NOMO-1 (cell line): Measurements from ENCODE around the gene PLIN4.

ENCODE experiments used
- DNase-seq, 2 experiments: peaks; one replicate each; lab custom pipeline; 2025; ENCODE audit not compliant: unreplicated experiment in 2 of 2; lab: John Stamatoyannopoulos, UW

PLIN4 gene

DNA sequence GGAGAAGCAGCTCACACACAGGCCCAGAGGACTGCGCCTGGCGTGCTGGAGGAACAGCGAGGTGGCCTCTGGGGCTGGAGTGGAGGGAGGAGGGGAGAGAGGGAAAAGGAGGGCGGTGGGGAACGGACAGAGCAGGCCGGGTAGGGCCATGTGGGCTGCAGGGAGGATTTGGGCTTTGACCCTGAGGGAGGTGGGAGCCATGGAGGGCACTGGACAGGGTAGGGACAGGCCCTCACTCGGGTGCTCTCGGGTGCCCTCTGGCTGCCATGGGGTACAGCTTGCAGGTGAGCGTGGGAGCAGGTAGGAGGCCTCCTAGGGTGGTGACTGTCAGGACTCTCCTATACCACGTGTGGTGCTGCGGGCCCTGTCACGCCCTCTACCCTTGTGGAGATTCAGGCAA lies 22.8 kb downstream of the PLIN4 start:
- DNase-seq: no peak

DNA sequence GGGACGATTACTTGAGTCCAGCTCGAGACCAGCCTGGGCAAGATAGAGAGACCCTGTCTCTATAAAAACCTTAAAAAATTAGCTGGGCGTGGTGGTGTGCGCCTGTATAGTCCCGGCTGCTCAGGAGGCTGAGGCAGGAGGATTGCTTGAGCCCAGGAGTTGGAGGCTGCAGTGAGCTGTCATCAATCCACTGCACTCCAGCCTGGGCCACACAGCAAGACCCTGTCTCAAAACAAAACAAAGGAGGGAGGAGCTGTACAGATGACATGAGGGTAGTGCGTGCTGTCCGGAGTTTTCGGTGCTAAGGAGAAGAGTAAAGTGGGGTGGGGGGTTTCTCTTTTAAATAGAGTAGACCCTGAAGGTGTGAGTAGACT lies 23.6 kb downstream of the PLIN4 start:
- DNase-seq: no peak

DNA sequence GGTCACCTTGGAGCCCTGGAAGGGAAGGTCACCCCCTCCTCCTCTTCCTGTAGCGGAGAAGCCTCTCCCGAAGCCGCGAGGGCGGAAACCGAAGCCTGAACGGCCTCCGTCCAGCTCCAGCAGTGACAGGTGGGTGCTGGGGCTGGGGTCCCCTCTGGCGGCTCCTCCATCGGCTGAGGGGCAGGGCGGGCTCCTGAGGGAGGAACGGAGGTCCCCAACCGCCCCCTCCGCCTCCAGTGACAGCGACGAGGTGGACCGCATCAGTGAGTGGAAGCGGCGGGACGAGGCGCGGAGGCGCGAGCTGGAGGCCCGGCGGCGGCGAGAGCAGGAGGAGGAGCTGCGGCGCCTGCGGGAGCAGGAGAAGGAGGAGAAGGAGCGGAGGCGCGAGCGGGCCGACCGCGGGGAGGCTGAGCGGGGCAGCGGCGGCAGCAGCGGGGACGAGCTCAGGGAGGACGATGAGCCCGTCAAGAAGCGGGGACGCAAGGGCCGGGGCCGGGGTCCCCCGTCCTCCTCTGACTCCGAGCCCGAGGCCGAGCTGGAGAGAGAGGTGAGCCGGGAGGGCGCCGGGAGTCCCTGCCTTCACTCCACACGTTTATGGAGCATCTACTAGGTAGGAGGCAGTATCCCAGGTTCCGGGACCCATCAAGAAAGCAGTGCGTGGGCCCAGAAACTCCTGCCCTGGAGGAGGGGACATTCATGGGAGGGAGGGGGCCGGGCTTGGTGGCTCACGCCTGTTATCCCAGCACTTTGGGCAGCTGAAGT lies 24.2 kb downstream of the PLIN4 start:
- no peak for DNase-seq

DNA sequence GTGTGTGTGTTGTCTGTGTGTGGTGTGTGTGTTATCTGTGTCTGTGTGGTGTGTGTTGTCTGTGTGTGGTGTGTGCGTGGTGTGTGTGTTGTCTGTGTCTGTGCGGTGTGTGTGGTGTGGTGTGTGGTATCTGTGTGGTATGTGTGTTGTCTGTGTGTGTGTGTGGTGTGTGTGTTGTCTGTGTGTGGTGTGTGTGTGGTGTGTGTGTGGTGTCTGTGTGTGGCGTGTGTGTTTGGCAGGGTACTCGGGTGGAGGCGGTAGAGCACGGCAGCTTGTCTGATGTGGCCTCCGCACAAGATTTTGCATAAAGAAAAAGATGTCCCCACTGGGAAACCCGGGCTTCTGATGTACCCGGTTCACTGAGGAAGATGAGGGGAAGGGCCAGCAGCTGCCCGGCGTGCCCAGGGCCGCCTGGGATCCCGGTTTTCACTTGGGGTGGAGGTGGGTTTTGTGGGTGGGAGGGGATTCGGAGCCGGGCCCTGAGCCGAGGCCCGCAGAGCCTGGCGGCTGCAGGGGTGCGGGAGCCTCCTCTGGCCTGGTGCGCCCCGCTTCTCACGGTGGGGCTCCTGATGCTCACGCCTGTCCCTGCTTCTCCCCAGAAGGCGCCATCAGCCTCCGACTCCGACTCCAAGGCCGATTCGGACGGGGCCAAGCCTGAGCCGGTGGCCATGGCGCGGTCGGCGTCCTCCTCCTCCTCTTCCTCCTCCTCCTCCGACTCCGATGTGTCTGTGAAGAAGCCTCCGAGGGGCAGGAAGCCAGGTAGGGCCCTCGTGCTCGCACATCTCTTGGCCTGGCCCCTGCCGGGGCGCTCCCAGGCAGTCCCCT lies 25.0 kb downstream of the PLIN4 start:
- no peak for DNase-seq

DNA sequence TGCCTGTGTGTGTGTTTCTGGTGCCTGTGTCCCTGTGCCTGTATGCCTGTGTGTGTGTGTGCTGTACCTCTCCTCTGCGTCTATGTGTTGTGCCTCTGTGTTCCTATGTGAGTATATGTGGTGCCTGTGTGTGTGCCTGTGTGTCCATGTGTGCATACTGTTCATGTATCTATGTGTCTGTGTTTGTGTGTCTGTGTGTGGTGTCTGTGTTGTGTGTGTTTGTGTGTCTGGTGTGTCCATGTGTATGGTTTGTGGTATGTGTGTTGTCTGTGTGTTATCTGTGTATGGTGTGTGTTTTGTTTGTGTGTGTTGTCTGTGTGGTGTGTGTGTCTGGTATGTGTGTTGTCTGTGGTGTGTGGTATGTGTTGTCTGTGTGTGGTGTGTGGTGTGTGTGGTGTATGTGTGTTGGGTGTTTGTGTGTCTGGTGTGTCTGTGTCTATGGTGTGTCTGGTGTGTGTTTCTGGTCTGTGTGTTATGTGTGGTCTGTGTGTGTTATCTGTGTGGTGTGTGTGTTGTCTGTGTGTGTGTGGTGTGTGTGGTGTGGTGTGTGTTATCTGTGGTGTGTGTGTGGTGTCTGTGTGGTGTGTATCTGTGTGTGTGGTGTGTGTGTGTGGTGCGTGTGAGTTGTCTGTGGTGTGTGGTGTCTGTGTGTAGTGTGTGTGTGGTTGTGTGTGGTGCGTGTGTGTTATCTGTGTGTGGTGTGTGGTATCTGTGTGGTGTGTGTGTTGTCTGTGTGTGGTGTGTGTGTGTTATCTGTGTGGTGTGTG lies 25.8 kb downstream of the PLIN4 start:
- no peak for DNase-seq

DNA sequence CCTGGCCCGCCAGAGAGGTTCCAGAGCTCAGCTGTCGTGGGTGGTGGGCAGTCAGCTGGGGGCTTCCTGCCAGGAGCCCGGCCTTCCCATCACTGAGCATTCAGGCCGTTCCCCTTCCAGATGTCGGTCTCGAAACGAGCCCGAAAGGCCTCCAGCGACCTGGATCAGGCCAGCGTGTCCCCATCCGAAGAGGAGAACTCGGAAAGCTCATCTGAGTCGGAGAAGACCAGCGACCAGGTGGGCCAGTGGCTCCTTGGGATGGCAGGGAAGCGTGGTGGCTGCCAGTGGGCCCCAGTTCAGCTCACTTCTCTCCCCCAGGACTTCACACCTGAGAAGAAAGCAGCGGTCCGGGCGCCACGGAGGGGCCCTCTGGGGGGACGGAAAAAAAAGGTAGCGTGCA lies 26.8 kb downstream of the PLIN4 start:
- DNase-seq: no peak

DNA sequence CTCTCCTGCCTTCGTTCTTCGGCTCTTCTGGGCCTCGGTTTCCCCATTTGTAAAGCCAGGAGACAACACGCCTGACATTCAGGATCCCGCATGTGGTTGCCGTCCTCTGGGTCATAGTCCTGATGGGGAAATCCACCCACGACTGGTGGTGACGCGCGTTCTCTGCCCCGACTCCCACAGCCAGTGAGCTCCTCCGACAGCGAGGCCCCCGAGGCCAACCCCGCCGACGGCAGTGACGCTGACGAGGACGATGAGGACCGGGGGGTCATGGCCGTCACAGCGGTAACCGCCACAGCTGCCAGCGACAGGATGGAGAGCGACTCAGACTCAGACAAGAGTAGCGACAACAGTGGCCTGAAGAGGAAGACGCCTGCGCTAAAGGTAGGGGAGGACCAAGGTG lies 29.8 kb downstream of the PLIN4 start:
- DNase-seq: no peak

DNA sequence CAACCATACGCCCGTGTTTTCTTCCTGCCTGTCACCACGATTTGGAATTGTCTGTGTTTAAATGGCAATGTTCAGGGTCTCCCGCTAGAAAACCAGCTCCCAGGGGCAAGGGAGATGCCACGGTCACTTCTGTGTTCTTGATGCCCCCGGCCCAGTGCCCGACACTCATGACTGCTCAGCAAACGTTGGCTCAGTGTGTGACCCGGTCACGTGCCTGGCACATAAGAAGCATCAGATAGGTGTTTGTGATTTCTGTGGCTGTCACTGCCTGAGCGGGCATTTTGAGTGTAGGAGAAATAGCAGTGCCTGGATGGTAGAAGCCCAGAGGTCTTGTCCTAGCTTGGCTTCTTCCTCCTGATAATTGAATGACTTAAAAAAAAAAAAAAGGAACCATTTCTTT lies 30.7 kb downstream of the PLIN4 start:
- no peak for DNase-seq

DNA sequence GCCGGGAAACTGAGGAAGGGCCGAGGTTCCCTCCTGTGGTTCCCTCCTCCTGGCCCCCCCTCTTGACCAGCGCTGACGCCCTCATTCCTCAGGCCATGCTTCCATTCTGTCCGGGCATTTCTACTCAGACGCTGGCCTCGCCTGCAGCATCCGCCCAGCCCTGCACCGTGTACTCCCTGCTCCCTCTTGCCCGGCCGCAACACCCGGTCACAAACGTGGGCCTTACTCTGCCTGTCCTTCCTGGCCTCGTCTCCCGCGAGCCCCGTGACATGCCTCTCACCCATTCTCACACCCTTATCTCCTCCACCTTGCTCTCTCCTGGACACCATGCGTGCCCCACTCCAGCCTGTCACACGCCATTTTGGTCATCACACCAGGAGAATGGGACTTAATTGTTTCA lies 34.9 kb downstream of the PLIN4 start:
- DNase-seq: no peak

DNA sequence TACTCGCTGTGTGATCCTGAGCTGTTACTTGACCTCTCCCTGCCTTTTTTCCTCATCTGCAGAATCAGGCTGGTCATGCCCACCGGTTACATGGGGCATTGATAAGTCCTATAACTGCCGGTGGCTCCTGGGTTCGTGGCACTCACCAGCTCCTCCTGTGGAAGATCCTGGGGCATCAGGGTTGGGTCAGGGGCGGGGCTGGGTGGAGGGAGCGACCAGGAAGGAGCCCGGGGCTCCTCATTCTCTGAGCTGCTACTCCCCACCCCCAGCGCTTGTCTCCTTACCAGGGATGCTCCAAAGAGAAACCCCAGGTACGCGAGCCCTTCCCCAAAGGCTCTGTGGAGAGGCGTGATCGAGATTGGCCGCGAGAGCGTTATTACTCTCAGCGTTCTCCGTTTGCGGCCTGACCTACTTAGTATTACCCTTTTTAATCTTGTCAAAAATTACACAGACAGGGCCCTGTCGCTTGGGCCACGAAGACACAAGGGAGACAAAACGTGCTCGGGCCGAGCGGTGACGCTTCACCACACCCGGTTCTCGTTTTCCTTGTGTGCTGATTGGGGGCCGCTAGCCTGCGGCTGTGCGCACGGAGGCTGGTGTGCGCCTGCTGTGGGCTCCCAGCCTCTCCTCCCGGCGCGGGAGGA lies 35.4 kb downstream of the PLIN4 start:
- no peak for DNase-seq

DNA sequence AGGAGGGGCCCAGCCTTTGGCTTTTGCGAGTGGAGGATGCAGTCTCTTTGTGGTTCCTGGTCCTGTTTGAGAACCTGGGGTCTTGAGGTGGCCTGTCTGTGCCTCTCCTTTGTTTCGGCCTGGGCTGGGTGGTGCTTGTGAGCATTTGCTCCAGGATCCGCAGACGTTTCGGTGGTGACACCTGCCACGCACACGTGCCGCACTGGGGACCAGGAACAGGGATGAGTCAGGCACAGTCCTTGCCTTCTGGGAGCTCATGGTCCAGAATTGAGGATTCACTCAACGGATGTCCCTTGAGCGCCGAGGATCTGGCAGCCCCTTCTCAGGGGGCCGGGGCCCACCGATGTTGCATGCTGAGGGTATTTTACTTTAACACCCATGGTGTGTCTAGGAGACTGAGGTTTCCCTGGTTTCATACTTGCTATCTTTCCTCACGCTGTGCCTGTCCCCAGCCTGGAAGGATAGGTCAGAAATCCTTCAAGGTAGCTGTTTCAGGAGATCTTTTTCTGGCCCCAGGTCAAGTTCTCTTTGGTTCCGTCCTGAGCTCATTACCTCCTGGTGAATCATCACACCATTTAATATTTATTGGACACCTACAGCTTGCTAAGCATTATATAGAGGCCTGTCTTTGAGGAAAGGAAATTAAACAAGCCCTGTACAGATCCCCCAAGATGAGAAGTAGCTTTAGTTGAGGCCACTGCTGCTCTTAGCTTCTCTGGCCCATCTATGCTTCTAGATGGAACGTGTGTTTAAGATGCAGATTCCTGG lies 41.1 kb downstream of the PLIN4 start:
- no peak for DNase-seq

DNA sequence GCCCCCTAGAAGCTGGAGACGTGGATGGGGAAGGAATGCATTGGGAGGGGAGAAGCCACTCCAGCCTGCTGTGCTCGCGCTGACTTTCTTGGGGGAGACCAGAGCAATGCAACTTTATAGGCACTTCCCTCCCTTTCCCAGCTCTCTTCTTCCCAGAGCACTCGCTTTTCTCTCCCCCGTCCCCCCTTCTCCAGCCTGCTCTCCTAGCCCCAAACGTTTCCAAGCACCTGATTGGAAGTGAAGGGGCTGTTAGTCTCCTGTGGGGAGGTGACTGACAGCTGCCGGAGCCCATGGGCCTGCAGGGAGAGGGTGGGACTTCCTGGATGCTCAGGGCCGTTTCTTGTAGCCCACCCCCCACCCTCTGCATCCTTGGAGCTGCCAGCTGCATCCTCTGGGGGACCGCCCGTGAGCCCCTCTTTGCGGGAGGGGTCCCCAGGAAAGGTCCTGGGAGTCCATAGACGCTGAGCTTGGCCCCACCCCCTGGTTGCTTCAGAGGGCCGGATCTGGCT lies 43.7 kb downstream of the PLIN4 start:
- DNase-seq: no peak

DNA sequence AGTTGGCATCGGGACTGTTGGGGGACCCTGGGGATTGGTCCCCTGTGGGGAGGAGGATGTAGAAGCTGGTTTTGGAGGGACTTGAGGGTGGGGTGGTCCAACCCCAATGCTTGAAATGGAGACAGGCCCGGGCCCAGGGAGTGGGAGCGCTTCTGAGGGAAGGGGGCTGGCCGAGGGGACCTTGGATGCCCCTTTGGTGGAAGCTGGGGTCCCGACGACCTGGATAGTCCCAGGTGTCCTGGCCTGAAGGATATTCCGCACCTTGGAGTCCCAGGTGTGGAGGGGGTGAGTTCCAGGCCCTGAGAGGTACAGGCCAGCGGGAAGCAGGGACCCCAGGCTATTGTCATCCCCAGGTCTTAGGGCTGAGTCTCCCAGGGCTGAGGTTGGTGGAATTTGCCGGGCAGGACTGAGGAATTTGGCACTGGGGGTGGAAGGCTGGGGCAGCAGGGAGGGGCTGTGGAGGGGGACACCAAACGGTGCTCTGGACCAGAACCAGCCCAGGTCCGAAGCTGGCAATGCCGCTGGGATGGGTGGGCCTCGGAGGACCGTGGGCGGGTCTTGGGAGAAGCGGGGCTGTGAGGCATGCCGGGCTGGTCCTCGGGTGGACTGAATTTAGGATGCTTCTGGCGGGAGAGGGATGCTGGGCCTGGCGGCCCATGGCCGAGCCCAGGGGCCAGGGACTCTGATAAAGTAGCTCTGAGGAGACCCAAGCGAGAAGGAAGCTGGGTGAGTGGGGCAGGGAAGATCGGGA lies 44.3 kb downstream of the PLIN4 start:
- DNase-seq: no peak

DNA sequence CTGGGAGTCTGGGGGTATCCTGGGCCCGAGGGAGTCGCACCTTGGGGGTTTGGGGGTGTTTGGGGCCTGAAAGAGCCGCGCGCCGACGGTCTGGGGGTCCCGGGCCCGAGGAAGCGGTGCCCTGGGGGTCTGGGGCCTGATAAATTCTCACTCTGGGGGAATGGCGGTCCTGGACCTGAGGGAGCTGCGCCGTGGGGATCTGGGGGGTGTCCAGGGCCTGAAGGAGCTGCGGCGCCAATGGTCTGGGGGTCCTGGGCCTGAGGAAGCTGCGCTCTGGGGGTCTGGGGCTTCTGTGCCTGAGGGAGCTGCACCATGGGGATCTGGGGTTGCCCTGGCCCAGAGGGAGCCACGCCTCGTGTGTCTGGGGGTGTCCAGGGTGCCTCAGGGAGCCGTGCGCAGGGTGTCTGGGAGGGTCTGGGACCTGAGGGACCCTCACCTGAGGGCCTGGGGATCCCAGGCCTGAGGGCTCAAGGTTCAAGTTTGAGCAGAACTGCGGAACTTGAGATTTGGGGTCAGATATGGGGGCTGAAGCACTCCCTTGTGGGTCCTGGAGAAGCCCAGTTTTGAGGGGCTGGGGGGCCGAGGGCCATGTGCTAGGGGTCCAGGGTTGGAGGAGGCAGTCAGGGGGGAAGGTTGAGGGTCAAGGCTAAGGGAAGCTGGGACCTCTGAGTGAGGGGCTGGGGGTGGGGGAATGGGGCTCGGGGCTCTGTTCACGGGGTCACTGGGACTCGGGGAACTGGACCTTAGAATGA lies 45.1 kb downstream of the PLIN4 start:
- DNase-seq: no peak

DNA sequence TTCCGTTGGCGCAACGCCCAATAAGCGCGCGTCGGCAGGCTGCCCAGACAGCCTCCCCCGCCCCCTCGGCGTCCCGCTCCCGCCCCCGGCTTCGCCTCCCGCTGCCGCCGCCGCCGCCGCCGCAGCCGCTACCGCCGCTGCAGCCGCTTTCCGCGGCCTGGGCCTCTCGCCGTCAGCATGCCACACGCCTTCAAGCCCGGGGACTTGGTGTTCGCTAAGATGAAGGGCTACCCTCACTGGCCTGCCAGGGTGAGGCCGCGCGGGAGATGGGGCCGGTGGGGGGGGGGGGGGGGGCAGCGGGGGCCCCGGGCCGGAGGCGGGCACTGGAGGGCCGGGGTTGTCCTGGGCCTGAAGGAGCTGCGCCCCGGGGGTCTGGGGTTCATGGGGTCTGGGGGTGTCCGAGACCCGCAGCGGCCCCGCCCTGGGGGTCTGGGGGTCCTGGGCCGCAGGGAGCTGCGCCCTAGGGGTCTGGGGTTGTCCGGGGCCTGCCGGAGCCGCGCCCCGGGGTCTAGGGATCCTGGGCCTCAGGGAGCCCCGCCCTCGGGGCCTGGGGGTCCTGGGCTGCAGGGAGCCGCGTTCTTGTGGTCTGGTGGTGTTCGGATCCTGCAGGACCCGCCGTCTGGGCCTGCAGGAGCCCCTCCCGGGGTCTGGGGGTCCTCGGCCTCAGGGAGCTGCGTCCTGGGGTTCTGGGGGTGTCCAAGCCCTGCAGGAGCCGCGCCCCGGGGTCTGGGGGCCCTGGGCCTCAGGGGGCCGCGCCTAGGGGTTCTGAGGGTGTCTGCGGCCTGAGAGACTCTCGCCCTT lies 45.9 kb downstream of the PLIN4 start, which contains the start of gene HDGFL2:
Gene HDGFL2 (plus strand): TSS at position 124 of the 801 bp plus-strand sequence. CDS start 54 bp downstream, at position 178.
- no peak for DNase-seq

DNA sequence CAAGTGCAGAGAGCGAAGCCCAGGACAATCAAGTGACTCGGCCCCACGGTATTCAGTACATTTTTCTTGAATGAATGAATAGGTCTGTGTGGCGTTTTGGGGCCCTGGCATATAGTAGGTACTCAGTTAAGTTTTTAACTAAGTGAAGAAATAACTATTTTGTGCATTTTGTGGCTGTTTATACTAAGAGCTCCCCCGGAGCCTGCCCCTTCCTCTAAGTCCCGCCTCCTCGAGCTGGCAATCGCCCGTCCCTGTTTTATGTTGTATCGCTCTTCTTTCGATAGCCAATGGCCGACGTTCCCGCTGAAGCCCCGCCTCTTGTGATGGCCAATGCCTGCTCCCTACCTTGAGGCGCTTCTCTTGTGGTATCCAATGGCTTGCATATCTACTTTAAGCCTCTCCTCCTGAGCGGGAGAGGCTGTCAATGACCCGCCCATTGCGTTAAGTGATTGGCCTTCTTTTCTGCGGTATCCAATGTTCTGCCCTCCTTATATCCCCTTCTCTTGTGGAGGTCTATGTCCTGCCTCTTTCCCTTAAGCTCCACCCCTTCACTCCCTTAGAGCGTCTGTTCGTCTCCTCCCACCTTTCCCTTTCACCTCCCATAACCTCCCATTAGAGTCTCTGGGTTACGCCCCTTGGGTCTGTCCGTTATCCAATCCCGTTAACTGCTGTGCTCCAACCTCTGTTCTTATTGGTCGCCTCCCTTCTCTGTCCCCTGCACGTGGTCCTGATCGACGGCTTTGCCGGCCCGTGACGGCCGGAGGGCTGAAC lies 46.7 kb downstream of the PLIN4 start:
- DNase-seq: peak; percentile 100

DNA sequence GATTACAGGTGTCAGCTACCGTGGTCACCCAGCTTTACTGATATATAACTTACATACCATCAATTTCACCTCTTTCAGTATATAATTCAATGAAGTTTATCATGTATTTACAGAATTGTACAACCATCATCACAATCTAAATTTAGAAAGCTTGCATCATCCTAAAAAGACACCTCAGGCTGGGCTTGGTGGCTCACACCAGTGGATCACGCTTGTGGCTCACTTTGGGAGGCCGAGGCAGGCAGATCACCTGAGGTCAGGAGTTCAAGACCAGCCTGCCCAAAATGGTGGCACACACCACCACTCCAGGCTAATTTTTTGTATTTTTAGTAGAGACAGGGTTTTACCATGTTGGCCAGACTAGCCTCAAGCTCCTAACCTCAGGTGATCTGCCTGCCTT lies 50.5 kb downstream of the PLIN4 start:
- no peak for DNase-seq
